HepG2 (cell line): ENCODE measurements around the gene B3GNT5. TPM values are rescaled to one million over a fixed set of nuclear protein-coding genes. Genes with fewer than 3 reads are reported as not detected.

Experiments used
- BCLAF1 ChIP-seq: fragments of 450-650 bp; IDR thresholded peaks from 2 replicates; pipeline ENCODE4 v1.6.1; 2017; ENCODE audit warnings: mild to moderate bottlenecking
- KLF12 ChIP-seq: sonication (generic); formaldehyde crosslinking; IDR thresholded peaks from 2 replicates; pipeline ENCODE4 v1.4.0; 2020; ENCODE audit warnings: missing genetic modification reagents, borderline replicate concordance
- KLF9 ChIP-seq: IDR thresholded peaks from 2 replicates; pipeline ENCODE4 v1.6.1; 2016; ENCODE audit warnings: low read depth
- LRRFIP1 ChIP-seq: sonication (generic); formaldehyde crosslinking; conservative IDR thresholded peaks from 2 replicates; pipeline ENCODE4 v1.4.0; 2020; ENCODE audit warnings: missing genetic modification reagents
- MAFG ChIP-seq: sonication (generic); formaldehyde crosslinking; IDR thresholded peaks from 2 replicates; pipeline ENCODE4 v1.5.1; 2020; ENCODE audit warnings: mild to moderate bottlenecking, missing genetic modification reagents
- MTA3 ChIP-seq: sonication (generic); formaldehyde crosslinking; IDR thresholded peaks from 2 replicates; pipeline ENCODE4 v1.4.0; 2020; ENCODE audit warnings: missing genetic modification reagents
- NFYC ChIP-seq: IDR thresholded peaks from 2 replicates; pipeline ENCODE4 v1.6.1; 2016; ENCODE audit warnings: missing genetic modification reagents, missing compliant biosample characterization
- NR2C2 ChIP-seq: sonication (generic); formaldehyde crosslinking; IDR thresholded peaks from 2 replicates; pipeline ENCODE4 v1.4.0; 2020; ENCODE audit warnings: missing genetic modification reagents, mild to moderate bottlenecking, moderate library complexity, borderline replicate concordance
- PCBP1 ChIP-seq: fragments of 200-400 bp; formaldehyde crosslinking; IDR thresholded peaks from 2 replicates; pipeline ENCODE4 v1.6.1; 2017; ENCODE audit warnings: mild to moderate bottlenecking, low read depth, low read length, borderline replicate concordance
- RXRB ChIP-seq: IDR thresholded peaks from 2 replicates; pipeline ENCODE4 v1.6.1; 2016; ENCODE audit warnings: borderline replicate concordance, missing genetic modification reagents, missing compliant biosample characterization
- SCMH1 ChIP-seq: sonication (generic); formaldehyde crosslinking; IDR thresholded peaks from 2 replicates; pipeline ENCODE4 v1.9.0; 2021; ENCODE audit warnings: missing genetic modification reagents, mild to moderate bottlenecking, borderline replicate concordance
- SOX5 ChIP-seq: IDR thresholded peaks from 2 replicates; pipeline ENCODE4 v1.6.1; 2016; ENCODE audit warnings: borderline replicate concordance
- SRF ChIP-seq: IDR thresholded peaks from 2 replicates; pipeline ENCODE4 v1.6.1; 2011; ENCODE audit warnings: mild to moderate bottlenecking, low read depth, low read length, moderate library complexity
- STAT5B ChIP-seq: sonication (generic); formaldehyde crosslinking; IDR thresholded peaks from 2 replicates; pipeline ENCODE4 v1.4.0; 2020; ENCODE audit warnings: missing genetic modification reagents
- STAT6 ChIP-seq: sonication (generic); formaldehyde crosslinking; IDR thresholded peaks from 2 replicates; pipeline ENCODE4 v1.4.0; 2020; ENCODE audit warnings: missing genetic modification reagents, mild to moderate bottlenecking, borderline replicate concordance
- ZKSCAN1 ChIP-seq: fragments of 150-350 bp; IDR thresholded peaks from 2 replicates; pipeline ENCODE4 v1.6.1; 2014; ENCODE audit warnings: low read length
- ZNF292 ChIP-seq: sonication (generic); formaldehyde crosslinking; IDR thresholded peaks from 2 replicates; pipeline ENCODE4 v1.8.1; 2022; ENCODE audit warnings: mild to moderate bottlenecking, low read depth, missing genetic modification reagents, borderline replicate concordance
- ZNF556 ChIP-seq: sonication (generic); formaldehyde crosslinking; IDR thresholded peaks from 2 replicates; pipeline ENCODE4 v1.4.0; 2020; ENCODE audit warnings: mild to moderate bottlenecking, missing genetic modification reagents, borderline replicate concordance
- ZNF577 ChIP-seq: sonication (generic); formaldehyde crosslinking; IDR thresholded peaks from 2 replicates; pipeline ENCODE4 v1.4.0; 2020; ENCODE audit warnings: mild to moderate bottlenecking, low read depth, missing genetic modification reagents, borderline replicate concordance
- ZNF770 ChIP-seq: sonication (generic); formaldehyde crosslinking; IDR thresholded peaks from 2 replicates; pipeline ENCODE4 v1.5.0; 2020; ENCODE audit warnings: mild to moderate bottlenecking, missing genetic modification reagents
- polyA plus RNA-seq, 8 experiments: library from polyadenylated mRNA; depleted of rRNA in 3 of 8; stranded (reverse) in 7 of 8; unstranded in 1 of 8; fragments of >200 nt; fragmentation: Illumina TruSeq in 4 of 8; extraction: Trizol in 4 of 8; gene quantifications; 2 replicates each; pipeline versions ENCODE4 v1.2.1 to v1.2.3, GENCODE V29; 2011 to 2016; ENCODE audit warnings: low read depth in 4 of 8, missing spikeins in 1 of 8, mixed read lengths in 1 of 8; ENCODE audit not compliant: insufficient read depth in 1 of 8
- total RNA-seq, 5 experiments: library from RNA; depleted of rRNA; stranded (reverse); fragments of >200 nt; fragmentation: Illumina TruSeq; extraction: Trizol; gene quantifications; 2 replicates each; pipeline ENCODE4 v1.2.3, GENCODE V29; 2016; ENCODE audit warnings: low read depth in 1 of 5

Gene B3GNT5
- total and polyA plus RNA-seq, 2 of the 13 experiments (the other 11 are each of a cell fraction or from before 2014, with no cell fraction given), result not detected

- TF ChIP-seq BCLAF1 (no peak), PCBP1 (no peak), NFYC (CRISPR knock-in tag) (no peak), STAT6 (no peak), KLF12 (CRISPR knock-in tag) (no peak), MAFG (CRISPR knock-in tag) (no peak), STAT5B (no peak), SCMH1 (CRISPR knock-in tag) (no peak), ZNF577 (CRISPR knock-in tag) (no peak), RXRB (CRISPR knock-in tag) (peak; percentile 70), KLF9 (CRISPR knock-in tag) (no peak), ZKSCAN1 (no peak), SOX5 (CRISPR knock-in tag) (peak; percentile 86), NR2C2 (CRISPR knock-in tag) (peak; percentile 80), SRF (no peak), ZNF292 (CRISPR knock-in tag) (peak; percentile 81; the same call in 1 of the 2 replicates), MTA3 (CRISPR knock-in tag) (no peak), LRRFIP1 (no peak), ZNF556 (CRISPR knock-in tag) (peak; percentile 69; the same call in 1 of the 2 replicates), ZNF770 (no peak)
Measured at GRCh38 chr3:183211352-183211751, 41.7 kb upstream of the B3GNT5 start (continued).
